SW 1271 (cell line): Measurements from ENCODE around the gene DCTN5.
A peak's percentile ranks its signal among the peaks of the same experiment; 100 is the strongest.

Source experiments
- DNase-seq, 2 experiments: peaks; one replicate each; lab custom pipeline; 2025; lab: John Stamatoyannopoulos, UW

Gene DCTN5

DNA sequence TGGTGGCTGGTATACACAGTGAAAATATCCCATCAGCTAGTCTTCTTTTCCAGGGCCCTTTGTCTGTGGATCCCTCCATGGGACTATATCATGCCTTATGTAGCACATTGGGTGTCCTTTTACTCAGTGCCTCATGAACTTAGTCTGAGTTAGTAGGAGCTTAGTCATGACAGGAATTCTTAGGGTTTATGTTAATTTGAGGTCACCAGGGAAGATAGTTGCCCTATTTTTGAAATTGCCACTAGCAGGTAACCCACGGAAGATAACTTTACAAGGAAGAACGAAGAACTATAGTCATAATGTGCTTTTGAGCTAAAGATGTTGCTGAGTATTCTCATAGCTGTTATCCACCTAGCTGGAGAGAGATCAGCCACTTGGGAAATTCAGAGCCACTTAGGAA is 22.7 kb downstream of the DCTN5 start:
- DNase-seq: no peak

DNA sequence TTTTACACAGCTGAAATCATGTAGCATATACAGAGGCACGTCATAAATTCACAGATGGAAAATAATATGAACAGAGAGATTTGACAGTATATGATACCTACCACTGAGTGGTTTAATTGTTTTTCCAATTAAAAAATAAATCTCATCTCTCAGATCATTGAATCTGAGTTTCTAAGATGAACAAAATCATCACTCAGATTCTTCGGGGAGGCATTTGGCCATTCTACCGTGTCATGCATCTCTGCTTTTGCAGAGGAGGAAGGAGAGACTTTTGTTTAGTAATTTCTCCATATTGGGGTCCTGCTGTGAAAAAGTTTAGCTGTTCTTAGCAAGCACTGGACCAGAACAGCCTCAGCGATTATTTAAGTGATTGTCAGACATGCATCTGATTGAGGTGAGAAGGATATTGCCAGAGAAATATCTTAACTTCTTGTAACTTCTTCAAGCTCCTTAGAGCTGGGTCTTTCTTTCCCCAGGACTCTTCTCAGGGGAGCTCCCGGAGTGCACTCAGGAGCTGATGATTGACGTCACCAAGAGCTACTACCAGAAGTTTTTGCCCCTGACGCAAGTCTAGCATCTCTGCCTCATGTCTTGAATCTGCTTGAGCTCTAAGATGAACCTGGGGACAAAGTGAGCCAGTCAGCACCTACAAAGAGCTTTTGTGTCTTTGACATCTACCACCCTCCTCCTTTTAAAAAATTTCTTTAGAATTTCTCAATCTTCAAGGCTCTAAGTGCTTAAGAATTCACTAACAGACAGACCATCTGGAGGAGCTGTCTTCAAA is 25.5 kb downstream of the DCTN5 start:
- no peak for DNase-seq

DNA sequence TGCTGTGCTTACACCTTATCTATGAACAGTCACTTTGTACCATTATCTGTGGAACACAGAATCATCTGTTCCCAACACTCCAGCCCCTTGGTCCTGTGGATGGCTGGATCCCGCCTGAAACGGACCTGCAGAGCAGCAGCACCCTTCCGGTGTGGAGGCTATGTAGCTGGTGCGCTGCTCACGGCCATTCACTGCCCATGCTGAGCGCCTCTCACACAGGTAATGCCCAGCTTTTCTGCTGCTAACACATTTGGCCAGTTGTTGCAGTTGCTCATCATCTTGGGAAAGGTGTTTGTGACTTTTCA is 26.0 kb downstream of the DCTN5 start:
- no peak for DNase-seq

DNA sequence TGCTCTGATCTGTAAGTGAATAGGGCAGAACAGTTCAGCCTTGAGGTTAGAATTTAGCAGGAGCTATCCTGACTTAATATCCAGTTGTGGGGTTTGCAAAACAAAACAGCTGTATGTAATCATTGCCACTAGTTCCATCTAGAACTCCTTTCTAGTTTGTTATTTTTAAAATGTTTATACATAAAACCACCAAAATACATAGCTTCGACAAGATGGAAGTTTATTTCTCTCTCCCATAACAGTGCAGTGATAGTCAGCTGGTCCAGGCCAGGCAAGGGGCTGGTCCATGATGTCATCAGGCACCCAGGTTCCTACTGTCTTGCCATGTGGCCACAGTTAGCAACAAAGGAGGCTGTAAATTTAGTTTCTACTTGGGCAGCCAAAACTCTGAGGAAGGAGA is 27.0 kb downstream of the DCTN5 start:
- no peak for DNase-seq

DNA sequence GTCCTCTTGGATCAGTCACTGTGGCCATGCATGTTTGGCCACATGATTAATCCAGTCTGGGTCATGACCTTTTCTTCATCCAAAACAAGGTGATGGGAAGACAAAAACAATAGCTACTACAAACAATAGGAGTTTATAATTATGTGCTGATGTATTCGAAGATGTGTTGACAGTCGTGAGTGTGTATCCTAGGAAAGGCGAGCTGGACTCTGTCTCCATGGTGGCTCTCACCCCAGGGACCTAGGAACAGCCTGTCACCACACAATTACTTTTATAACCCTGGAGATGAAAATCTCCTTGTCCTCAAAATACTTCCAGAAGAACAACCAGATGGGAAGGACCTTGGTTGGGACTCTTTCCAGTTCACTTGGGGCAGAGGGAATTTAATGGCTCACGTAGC is 27.6 kb downstream of the DCTN5 start:
- DNase-seq: no peak

DNA sequence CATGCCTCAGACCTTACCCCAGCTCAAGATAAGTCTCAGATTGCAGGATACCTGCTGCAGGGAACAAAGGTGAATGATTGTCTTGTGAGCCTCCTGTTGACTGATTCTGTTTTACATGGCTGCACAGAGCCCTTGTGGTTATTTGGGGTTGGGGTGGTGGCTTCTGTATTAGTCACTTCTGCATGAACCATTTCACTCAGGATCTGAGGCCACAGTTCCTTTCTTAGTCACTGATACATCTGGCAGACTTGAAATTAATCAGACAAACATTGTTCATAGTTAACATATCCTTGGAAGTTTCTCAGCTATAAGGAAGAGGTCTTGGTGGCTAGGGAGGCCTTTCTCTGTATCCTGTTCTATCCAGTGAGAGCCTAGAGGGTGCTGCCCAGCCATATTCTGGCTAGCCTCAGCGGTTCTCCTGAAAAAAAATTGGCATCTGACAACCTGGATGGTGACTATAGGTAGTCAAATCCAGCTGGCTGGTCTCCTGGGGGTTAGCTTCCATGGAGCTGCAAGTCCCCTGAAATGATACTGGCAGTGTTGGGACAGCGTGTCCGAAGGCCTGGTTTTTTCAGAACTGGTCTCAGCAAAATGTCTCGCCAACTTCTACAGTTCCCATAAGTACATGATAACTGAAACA is 29.0 kb downstream of the DCTN5 start:
- DNase-seq: no peak

DNA sequence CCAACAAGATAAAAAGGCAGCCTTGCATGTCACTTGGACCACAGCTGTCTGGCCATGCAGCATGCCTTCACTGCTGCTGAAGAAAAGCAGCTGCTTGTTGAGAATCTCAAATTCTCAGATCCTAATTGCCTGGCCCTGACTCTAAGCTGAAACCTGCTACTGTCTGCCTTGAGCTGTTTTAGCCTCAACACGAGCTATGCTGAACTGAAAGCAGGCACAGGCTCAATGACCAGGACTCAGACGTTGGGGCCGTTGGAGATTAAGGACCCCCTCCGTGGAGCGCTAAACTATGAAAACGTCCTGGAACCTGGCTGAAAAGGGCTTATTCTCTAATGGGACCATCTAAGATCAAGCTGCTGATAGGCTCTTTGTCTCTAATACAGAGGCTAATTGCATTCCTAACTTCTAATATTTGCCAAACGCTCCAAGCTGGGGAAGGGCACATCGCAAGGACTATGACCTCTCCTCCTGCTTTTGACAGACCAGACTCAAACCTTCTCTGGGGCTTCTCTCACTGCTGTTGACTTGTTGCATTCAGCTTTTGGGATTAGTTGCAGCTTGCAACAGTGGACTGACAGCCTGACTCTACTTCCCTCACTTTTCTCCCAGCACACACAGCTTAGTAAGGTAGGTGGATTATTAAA is 32.8 kb downstream of the DCTN5 start:
- no peak for DNase-seq

DNA sequence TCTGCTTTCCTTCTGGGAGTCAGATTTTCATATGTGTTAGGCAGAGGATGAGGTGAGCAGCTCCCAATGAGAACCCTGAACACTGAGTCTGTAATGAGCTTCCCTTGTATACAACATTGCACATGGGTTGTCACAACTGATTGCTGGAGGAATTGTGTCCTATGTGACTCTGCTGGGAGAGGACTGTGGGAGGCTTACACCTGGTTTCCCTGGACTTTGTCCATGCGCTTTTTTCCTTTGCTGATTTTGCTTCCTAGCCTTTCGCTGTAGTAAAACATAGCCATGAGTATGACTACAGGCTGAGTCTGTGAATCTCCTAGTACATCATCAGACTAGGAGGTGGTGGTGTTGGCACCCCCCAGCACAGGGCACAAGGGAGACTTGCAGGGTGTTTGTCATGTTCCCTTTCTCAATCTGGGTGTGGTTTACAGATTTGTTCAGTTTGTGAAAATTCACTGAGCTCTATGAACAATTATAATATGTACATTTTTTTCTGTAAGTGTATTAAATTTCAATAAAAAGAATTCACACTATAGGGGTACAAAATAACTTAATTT is 35.7 kb downstream of the DCTN5 start:
- no peak for DNase-seq

DNA sequence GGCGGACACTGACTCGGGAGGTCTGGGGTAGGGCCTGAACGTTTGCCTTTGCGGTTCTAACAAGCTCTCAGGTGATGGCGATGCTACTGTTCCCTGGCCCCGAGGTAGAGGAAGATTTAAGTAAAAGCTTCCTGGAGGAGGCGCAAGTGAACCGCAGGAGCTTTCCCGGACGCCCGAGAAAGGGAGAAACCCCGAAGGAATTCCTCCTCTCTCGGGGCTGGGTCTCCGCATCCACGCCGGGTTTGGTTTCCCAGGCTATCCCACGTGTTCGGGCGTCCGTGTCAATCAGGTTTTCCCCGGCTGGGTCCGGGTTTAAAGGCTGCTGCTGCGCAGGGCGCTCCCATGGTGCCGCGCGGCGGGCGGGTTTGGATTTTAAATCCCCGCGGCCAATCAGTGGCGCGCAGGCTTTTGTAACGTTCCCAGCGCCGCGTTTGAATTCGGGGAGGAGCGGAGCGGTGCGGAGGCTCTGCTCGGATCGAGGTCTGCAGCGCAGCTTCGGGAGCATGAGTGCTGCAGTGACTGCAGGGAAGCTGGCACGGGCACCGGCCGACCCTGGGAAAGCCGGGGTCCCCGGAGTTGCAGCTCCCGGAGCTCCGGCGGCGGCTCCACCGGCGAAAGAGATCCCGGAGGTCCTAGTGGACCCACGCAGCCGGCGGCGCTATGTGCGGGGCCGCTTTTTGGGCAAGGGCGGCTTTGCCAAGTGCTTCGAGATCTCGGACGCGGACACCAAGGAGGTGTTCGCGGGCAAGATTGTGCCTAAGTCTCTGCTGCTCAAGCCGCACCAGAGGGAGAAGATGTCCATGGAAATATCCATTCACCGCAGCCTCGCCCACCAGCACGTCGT is 37.4 kb downstream of the DCTN5 start, which contains the start of gene PLK1:
PLK1 (plus strand) TSS at position 460 of the 844 bp plus-strand sequence; CDS start at position 504, 44 bp downstream.
- DNase-seq: peak; percentile 36 to 74

DNA sequence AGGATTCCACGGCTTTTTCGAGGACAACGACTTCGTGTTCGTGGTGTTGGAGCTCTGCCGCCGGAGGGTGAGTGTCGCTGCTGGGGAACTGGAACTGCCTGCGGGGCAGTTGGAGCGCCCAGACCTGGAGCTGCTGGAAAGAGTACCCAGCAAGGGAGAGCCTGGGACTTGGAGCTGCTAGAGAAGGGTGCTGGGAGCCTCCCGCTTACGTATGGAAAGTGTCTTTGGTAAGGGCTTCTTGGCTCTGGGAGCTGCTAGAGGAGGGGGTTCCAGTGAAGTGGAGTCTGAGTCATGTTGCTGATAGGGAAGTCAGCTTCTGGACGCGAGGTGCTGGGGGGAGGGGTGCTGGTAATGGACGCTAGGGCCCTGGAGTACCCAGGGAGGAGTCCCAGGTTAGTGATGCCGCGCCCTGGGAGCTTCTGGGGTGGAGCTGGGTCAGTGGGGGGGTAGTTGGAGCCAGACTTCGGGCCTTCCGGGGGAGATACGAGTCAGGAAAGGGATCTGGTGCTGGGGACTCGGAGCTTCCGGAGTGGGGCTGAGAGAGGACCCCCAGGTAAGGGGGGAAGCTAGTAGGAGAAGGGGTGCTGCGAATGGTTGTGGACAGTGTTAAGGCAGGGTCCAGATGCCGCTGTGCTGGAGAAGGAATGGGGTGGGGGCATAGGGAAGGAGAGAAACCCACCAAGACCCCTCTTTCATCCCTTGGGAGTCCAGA is 38.2 kb downstream of the DCTN5 start:
- DNase-seq: peak in 1 of 2 experiments; percentile 5

DNA sequence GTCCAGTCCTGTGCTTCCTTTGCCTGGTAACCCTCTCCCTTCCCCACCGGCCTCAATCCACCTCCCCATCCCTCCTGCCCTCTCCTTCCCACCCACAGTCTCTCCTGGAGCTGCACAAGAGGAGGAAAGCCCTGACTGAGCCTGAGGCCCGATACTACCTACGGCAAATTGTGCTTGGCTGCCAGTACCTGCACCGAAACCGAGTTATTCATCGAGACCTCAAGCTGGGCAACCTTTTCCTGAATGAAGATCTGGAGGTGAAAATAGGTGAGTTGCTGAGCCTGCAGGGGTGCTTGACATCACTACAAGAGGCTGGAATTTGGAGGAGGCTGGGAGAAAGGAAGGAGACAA is 38.7 kb downstream of the DCTN5 start:
- DNase-seq: no peak

DNA sequence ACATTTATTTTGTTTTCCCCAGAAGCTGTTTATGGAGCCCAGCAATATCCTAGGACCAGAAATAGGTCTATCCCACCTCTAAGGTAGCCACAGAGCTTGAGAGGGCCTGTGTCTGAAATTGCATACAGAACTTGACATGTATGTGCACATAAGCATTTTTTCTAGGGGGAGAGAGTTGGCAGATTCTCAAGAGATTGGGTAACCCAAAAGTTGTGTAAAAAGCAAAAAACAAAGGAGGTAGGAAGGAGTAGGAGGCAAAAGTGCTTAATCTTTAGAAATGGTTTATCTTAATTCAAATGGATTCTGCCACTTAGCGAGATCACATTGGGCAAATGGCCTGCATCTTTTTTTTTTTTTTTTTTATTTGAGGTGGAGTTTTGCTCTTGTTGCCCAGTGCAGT is 40.9 kb downstream of the DCTN5 start:
- no peak for DNase-seq

DNA sequence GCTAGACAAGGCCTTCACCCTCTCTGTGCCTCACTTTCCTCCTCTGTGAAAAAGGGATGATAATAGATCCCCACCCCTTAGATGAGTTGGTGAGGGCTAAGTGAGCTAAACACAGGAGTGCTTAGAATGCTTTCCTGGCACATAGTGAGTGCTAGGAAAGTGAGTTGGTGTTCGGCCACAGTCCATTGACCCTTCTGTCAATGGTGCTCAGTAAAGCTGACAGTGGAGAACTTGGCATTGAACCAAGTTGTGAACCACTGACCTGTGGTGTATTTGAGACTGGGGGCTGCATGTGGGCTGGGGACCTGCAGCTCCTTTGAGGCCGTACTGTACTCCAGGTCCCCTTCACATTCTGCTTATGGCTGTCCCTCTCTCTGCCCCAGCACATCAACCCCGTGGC is 42.2 kb downstream of the DCTN5 start:
- no peak for DNase-seq

DNA sequence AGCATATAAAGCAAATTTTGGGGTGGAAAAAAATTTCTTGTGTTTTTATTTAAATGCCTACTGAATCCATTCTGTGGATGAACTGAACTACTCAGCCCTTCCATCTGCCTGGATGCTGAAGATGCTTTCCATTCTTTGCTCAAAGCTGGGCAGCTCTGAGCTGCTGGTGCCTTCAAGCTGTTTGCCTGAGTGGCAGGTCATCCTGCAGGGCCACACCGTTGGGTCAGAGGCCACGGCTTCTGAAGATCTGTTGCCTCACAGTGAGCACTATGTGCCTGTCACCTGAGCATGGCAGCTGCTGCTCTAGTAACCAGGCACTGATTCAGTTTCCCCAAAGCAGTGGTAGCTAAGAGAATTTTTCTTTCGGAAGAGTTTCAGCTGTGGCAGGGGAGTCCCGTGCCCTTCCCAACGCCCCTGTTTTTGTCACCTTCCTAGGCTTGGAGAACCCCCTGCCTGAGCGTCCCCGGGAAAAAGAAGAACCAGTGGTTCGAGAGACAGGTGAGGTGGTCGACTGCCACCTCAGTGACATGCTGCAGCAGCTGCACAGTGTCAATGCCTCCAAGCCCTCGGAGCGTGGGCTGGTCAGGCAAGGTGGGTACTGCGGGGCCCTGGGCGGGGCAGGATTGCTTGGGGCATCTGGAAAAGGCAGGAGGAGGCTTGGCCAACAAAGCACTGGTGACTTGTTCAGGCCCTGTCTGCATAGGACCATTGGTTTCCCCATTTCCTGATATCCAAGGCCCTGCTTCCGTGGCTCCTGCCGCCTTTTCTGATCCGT is 46.0 kb downstream of the DCTN5 start:
- DNase-seq: no peak

DNA sequence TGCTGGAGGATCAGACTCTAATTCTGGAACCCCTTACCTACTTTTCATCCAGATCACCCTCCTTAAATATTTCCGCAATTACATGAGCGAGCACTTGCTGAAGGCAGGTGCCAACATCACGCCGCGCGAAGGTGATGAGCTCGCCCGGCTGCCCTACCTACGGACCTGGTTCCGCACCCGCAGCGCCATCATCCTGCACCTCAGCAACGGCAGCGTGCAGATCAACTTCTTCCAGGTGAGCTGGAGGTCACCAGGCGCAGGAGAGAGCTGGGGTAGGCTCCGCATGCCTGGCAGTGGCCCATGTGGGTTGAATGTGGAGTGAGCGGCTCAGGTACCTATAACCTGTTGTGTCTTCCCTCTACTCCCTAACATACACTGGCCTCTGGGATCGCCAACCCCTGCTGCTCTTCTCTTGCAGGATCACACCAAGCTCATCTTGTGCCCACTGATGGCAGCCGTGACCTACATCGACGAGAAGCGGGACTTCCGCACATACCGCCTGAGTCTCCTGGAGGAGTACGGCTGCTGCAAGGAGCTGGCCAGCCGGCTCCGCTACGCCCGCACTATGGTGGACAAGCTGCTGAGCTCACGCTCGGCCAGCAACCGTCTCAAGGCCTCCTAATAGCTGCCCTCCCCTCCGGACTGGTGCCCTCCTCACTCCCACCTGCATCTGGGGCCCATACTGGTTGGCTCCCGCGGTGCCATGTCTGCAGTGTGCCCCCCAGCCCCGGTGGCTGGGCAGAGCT is 48.3 kb downstream of the DCTN5 start:
- DNase-seq: no peak

DNA sequence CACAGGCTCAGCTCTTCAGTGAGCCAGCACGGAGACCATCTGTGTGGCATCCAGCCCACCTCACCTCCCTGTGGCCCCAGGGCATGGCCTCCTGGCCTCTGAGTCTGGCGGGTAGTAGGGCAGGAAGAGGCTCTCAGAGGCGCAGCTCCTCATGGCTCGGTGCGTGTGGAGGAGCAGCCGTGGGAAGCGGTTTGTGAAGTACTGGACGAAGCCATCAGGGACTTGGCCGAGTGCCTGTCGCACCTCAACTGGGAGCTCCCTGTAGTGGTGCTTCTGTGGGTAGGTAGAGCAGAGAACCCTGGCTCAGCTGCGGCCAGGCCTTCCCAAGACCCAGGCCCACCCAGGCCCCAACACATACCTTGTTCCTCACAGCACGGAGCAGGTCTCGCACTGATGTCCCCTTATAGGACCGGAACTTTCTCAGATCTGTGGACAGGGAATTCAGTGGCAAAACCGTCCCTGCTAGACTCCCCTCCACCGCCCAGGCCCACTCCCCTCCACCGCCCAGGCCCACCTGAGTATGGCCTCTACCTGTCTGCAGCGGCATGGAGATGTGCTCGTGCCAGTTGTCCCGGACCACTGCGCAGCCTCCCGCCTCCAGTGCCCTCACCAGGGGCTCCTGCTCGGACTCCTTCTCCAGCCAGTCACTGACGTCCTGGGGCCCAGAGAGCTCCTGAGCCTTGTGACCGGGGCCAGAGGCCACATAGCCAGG is 49.7 kb downstream of the DCTN5 start:
- DNase-seq: no peak

DNA sequence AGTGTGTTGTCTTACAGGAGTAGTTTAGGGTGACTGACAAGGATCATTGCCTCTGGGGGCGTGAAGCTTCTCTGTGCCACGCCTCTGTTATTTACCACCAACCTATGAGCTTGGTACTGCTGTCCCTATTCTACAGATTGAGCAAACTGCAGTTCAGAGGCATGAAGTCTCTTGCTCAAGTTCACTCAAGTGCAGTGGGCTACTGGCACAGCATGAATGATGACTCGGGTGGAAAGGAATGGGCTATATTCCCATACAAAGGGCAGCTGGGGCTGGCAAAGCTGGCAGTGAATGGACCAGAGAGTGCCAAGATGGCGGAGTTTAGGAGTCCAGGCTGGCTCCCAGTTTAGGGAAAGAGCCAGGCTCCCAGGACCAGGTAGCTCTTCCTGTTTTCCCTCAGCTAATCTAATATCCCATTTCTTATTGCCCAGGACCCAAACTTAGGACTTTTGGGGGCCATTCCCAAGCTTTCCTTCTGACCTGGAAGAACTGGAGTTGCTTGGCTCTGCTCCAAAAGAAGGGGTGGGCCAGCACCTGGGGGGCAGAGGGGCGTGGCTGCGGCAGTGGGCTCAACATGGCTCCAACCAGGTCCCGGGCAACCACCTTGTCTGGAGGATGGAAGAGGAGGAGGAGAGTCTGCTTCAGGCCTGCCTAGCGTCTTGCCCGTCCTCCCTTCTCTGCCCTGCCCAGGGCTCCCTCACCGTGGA is 50.4 kb downstream of the DCTN5 start:
- DNase-seq: peak in 1 of 2 experiments; percentile 4

DNA sequence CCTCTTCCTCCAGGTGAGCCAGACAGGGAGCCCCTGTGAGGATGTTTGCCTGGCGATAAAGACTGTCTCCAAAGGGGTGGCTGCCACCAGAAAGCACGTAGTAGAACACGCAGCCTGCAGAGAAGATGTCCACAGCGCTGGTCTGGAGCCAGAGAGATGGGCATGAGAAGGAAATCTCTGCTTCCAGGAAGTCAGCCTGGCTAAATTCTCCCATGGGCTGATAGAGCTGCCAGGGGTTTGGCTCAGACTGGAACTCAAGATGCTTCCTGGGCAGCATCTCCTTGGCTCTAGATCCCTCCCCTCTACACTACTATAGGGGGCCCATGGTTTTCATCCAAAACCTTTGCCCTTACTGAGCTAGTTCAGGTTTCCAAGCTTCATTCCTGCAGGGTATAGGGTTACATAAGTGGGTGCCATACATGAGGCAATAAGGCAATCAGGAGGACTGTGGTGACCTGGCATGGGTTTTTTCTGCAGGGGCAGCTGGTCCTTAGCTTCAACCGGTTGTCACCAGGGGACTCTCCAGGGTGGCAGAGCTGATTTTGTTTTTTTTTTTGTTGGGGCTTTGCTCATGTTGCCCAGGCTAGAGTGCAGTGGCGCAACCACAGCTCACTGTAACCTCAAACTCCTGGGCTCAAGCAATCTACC is 51.0 kb downstream of the DCTN5 start:
- DNase-seq: no peak
